Calu3 (cell line): ENCODE measurements around the gene FITM2. TPM values are rescaled to one million over a fixed set of nuclear protein-coding genes. Genes with fewer than 3 reads are reported as not detected.
"Not testable (repeated sequence)": the region's sequence is repeated elsewhere in the genome, so short reads cannot be mapped to it uniquely, and the experiment has no call there.

Experiments used
- BruUV-seq: library from RNA; stranded (reverse); fragments of 400-500 nt; replicated peaks from 2 replicates; lab custom pipeline; 2021; lab: Mats Ljungman, UMichigan
- CTCF ChIA-PET: fragments of 300-600 bp; sonication (Branson Sonifier 250); formaldehyde crosslinking; loops from one replicate; lab custom pipeline; 2022; ENCODE audit warnings: antibody characterized with exemption; lab: Charles Lee
- DNase-seq: peaks from one replicate; pipeline ENCODE4 v3.0.0; 2022
- H3K27ac Mint-ChIP-seq: one replicate; pipeline ENCODE4 v1.8.0; 2022; ENCODE audit warnings: mixed read lengths; ENCODE audit not compliant: unreplicated experiment
- H3K27me3 Mint-ChIP-seq: one replicate; pipeline ENCODE4 v1.8.0; 2022; ENCODE audit warnings: mixed read lengths; ENCODE audit not compliant: unreplicated experiment
- H3K36me3 Mint-ChIP-seq: one replicate; pipeline ENCODE4 v1.8.0; 2022; ENCODE audit warnings: mild to moderate bottlenecking, moderate library complexity, mixed read lengths; ENCODE audit not compliant: insufficient read depth, unreplicated experiment
- H3K4me1 Mint-ChIP-seq: one replicate; pipeline ENCODE4 v1.8.0; 2022; ENCODE audit warnings: mild to moderate bottlenecking, low read depth, mixed read lengths; ENCODE audit not compliant: unreplicated experiment
- H3K4me3 Mint-ChIP-seq: one replicate; pipeline ENCODE4 v1.8.0; 2022; ENCODE audit warnings: mild to moderate bottlenecking, low read depth, moderate library complexity, mixed read lengths; ENCODE audit not compliant: unreplicated experiment
- H3K9me3 Mint-ChIP-seq: one replicate; pipeline ENCODE4 v1.8.0; 2022; ENCODE audit warnings: low read depth, mixed read lengths; ENCODE audit not compliant: unreplicated experiment
- CTCF ChIP-seq: fragments of 200-600 bp; IDR thresholded peaks from one replicate; pipeline ENCODE4 v1.8.0; 2022; ENCODE audit warnings: antibody characterized with exemption; ENCODE audit not compliant: unreplicated experiment
- intact Hi-C: fragments of 100-400 bp; cut with micrococcal nuclease; formaldehyde crosslinking; loops from one replicate; pipeline ENCODE4 v1.10.0; 2022; ENCODE audit not compliant: unreplicated experiment
- total RNA-seq: library from RNA; stranded (reverse); gene quantifications from 2 replicates; pipeline ENCODE4 v1.2.3, GENCODE V29; 2022

Gene FITM2
- total RNA-seq, 1 experiment from 2014 or later = 13.0 TPM

- no peaks in the 10 kb centered on the region for H3K9me3 Mint-ChIP-seq
- H3K27me3 Mint-ChIP-seq = no peaks in the 10 kb centered on the region
- H3K27ac Mint-ChIP-seq = no peak overlapping the region
- BruUV-seq = no TSS peak
- no peak for TF ChIP-seq CTCF
- H3K4me3 Mint-ChIP-seq = no peak overlapping the region
- no peaks in the 10 kb centered on the region for H3K36me3 Mint-ChIP-seq
- no peak for DNase-seq
- H3K4me1 Mint-ChIP-seq = no peaks in the 10 kb centered on the region
- CTCF ChIA-PET = no interaction called here
- intact Hi-C loops = loop anchor here (5.0 kb wide), 1 partner anchor 81 kb away; no protein-coding TSS in a partner anchor
These were observed 9.7 kb downstream of the FITM2 start for GRCh38 chr20:44301285-44301684.

DNA sequence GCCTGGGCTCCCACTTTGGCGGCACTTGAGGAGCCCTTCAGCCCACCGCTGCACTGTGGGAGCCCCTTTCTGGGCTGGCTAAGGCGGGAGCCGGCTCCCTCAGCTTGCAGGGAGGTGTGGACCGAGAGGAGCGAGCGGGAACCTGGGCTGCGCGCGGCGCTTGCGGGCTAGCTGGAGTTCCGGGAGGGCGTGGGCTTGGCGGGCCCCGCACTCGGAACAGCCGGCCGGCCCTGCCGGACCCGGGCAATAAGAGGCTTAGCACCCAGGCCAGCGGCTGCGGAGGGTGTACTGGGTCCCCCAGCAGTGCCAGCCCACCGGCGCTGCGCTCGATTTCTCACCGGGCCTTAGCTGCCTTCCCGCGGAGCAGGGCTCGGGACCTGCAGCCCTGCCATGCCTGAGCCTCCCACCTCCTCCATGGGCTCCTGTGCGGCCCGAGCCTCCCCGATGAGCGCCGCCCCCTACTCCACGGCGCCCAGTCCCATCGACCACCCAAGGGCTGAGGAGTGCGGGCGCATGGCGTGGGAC, 11.9 kb downstream of the FITM2 start:
- H3K4me3 Mint-ChIP-seq, H3K4me1 Mint-ChIP-seq, intact Hi-C loops, CTCF ChIA-PET, H3K9me3 Mint-ChIP-seq, H3K36me3 Mint-ChIP-seq, DNase-seq, H3K27me3 Mint-ChIP-seq, H3K27ac Mint-ChIP-seq, BruUV-seq: not testable (repeated sequence)

DNA sequence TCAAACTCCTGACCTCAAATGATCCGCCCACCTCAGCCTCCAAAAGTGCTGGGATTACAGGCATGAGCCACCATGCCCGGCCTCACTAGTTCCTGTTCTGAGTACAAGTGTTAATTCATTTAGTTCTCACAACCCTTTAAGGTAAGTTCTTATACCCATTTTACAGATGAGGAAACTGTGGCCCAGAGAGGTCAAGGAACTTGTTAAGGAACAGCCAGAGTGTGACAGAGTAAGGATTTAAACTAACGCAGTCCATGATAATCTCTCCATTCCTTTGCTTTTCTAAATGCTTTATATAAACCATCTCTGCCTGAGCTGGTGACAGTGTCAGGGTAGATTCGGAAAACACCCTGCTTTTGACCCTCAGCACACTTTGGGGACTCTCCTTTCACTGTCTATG, 13.3 kb downstream of the FITM2 start:
- no TSS peak for BruUV-seq
- Mint-ChIP-seq H3K4me1 (no peaks in the 10 kb centered on the region), H3K9me3 (no peaks in the 10 kb centered on the region), H3K36me3 (no peaks in the 10 kb centered on the region), H3K27me3 (no peaks in the 10 kb centered on the region), H3K4me3 (no peak overlapping the region), H3K27ac (no peak overlapping the region)
- CTCF ChIA-PET = no interaction called here
- no peak for TF ChIP-seq CTCF
- no peak for DNase-seq
- intact Hi-C loops = no loop called here

GRCh38 chr20:44296011-44296410, 15.0 kb downstream of the FITM2 start:
- BruUV-seq = no TSS peak
- H3K4me3 Mint-ChIP-seq = no peak overlapping the region
- no peaks in the 10 kb centered on the region for H3K9me3 Mint-ChIP-seq
- no peaks in the 10 kb centered on the region for H3K36me3 Mint-ChIP-seq
- peaks cover 9% of the 10 kb centered on the region for H3K27me3 Mint-ChIP-seq
- CTCF ChIA-PET = no interaction called here
- no peaks in the 10 kb centered on the region for H3K4me1 Mint-ChIP-seq
- H3K27ac Mint-ChIP-seq = no peak overlapping the region
- intact Hi-C loops = no loop called here
- no peak for TF ChIP-seq CTCF
- no peak for DNase-seq

DNA sequence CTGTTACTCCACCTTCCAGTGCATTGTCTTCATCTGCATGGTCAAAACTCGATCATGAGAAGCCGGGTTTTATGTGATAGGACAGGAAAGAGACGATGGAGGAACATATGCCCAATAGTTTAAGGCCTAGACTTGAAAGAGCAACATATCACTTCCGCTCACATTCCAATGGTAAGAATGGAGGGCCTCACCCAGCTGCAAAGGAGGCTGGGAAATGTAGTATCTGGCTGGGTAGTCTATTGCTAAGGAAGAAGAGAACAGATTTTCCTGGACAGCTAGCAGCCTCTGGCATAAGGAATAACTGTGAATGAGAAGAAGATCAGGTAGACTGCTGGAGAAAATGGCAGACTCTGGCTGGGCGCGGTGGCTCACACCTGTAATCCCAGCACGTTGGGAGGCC, 19.2 kb downstream of the FITM2 start:
- Mint-ChIP-seq H3K36me3 (no peaks in the 10 kb centered on the region), H3K27ac (no peak overlapping the region), H3K4me1 (no peaks in the 10 kb centered on the region)

More for the DNA sequence above, 19.2 kb downstream of the FITM2 start:
- no peak overlapping the region for H3K4me3 Mint-ChIP-seq
- intact Hi-C loops = no loop called here
- no TSS peak for BruUV-seq
- no peaks in the 10 kb centered on the region for H3K9me3 Mint-ChIP-seq
- peaks cover 43% of the 10 kb centered on the region for H3K27me3 Mint-ChIP-seq
- TF ChIP-seq CTCF = no peak
- DNase-seq = no peak
- CTCF ChIA-PET = no interaction called here
